Activated gamma-delta T cell treated with anti-CD3 and anti-CD28 coated beads, Interleukin-2, amount 50 U/mL, for 16 hours (primary cell): Measurements from ENCODE around the gene RITA1.

Source experiments
- DNase-seq: peaks from one replicate; pipeline ENCODE4 v3.0.0-alpha.2; 2020; ENCODE audit warnings: low read depth

Gene RITA1

GRCh38 chr12:113231235-113232088, 45.9 kb downstream of the RITA1 start:
- DNase-seq = no peak

GRCh38 chr12:113232089-113232839, 46.7 kb downstream of the RITA1 start:
- no peak for DNase-seq

- DNase-seq = peak; percentile 29
These were observed 47.5 kb downstream of the RITA1 start for GRCh38 chr12:113232840-113233585.

- no peak for DNase-seq
These were observed 48.4 kb downstream of the RITA1 start for GRCh38 chr12:113233967-113234366.

- no peak for DNase-seq
These were observed 49.0 kb downstream of the RITA1 start for GRCh38 chr12:113234483-113234882.

- DNase-seq = no peak
These were observed 50.5 kb downstream of the RITA1 start for GRCh38 chr12:113235976-113236375.

GRCh38 chr12:113236539-113237399, 51.2 kb downstream of the RITA1 start:
- no peak for DNase-seq

- no peak for DNase-seq
These were observed 52.2 kb downstream of the RITA1 start for GRCh38 chr12:113237748-113238147.

GRCh38 chr12:113238309-113238708, 52.8 kb downstream of the RITA1 start:
- DNase-seq = no peak

GRCh38 chr12:113239288-113239771, 53.8 kb downstream of the RITA1 start:
- no peak for DNase-seq

- no peak for DNase-seq
These were observed 54.4 kb downstream of the RITA1 start for GRCh38 chr12:113239811-113240331.

GRCh38 chr12:113240395-113240794, 54.9 kb downstream of the RITA1 start:
- DNase-seq = no peak

- DNase-seq = no peak
These were observed 55.9 kb downstream of the RITA1 start for GRCh38 chr12:113241191-113242025.
